GM19468 (cell line): Measurements from ENCODE around the gene TTC28.
"Not testable (repeated sequence)": the region's sequence is repeated elsewhere in the genome, so short reads cannot be mapped to it uniquely, and the experiment has no call there.

Experiments used
- ATAC-seq: cut with Tn5 transposase; IDR thresholded peaks from one replicate; pipeline ENCODE4 v1.9.1; 2021; ENCODE audit warnings: mild to moderate bottlenecking, moderate library complexity, moderate number of reproducible peaks; ENCODE audit not compliant: unreplicated experiment; ENCODE audit errors: extremely low read depth

TTC28 gene

DNA sequence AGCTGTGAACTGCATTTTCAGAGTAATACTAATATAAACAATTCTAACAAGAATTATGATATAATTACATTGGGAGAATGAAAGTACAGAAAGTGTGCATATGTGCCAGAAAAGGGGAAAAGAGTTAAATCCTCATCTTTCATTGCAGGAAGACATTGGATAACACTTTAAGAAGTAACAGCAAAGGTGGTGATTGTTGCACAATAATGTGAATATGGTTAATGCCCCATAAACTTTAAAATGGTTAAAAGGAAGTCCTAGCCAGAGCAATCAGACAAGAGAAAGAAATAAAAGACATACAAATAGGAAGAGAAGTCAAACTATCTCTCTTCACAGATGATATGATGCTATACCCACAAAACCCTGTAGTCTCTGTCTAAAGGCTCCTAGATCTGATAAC is 111.5 kb downstream of the TTC28 start:
- ATAC-seq = no peak

DNA sequence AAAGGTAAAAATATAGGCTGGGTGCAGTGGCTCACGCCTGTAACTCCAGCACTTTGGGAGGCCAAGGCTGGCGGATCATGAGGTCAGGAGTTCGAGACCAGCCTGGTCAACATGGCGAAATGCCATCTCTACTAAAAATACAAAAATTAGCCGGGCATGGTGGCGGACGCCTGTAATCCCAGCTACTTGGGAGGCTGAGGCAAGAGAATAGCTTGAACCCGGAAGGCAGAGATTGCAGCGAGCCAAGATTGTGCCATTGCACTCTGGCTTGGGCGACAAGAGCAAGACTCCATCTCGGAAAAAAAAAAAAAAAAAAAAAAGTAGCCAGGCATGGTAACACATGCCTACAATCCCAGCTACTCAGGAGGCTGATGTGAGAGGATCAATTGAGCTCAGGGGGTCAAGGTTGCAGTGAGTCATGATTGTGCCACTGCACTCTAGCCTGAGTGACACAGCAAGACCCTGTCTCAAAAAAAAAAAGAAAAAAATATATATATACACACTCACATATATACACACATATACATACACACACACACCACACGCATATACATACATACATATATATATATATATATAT is 112.6 kb downstream of the TTC28 start:
- not testable (repeated sequence) for ATAC-seq

GRCh38 chr22:28563636-28564035 is 116.0 kb downstream of the TTC28 start:
- ATAC-seq = no peak

GRCh38 chr22:28562324-28562723 is 117.3 kb downstream of the TTC28 start:
- no peak for ATAC-seq

- not testable (repeated sequence) for ATAC-seq
These were observed 118.9 kb downstream of the TTC28 start for GRCh38 chr22:28560743-28561101.

GRCh38 chr22:28560046-28560742 is 119.4 kb downstream of the TTC28 start:
- ATAC-seq = no peak

DNA sequence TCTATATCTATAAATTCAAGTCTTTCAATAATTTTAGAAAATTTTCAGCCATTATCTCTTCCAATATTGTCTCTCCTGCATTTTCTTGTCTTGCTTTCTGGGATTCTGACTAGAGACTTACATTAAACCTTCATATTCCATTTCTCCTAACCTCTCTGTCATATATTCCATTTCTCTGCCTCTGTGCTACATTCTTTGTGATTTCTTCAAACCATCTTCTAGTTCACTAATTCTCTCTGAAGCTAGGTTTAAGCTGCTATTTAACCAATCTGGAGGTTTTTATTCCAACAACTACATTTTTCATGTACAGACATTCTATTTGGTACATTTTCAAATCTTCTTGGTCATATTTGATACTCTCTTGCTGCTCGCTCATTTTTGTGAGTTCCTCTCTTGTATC is 122.5 kb downstream of the TTC28 start:
- ATAC-seq = no peak

GRCh38 chr22:28553108-28553866 is 126.4 kb downstream of the TTC28 start:
- not testable (repeated sequence) for ATAC-seq

GRCh38 chr22:28548406-28548805 is 131.2 kb downstream of the TTC28 start:
- no peak for ATAC-seq

- ATAC-seq = no peak
These were observed 132.4 kb downstream of the TTC28 start for GRCh38 chr22:28547132-28547842.

DNA sequence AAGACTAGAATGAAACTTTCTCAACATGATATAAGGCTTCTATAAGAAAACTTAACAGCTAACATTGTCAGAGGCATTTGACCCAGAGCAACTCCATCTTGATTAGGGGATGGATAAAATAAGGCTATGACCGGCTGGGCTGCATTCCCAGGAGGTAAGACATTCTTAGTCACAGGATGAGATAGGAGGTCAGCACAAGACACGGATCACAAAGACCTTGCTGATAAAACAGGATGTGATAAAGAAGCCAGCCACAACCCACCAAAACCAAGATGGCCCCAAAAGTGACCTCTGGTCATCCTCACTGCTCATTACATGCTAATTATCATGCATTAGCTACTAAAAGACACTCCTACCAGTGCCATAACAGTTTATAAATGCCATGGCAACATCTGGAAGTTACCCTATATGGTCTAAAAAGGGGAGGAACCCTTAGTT is 135.2 kb downstream of the TTC28 start:
- no peak for ATAC-seq

GRCh38 chr22:28542980-28543621 is 136.5 kb downstream of the TTC28 start:
- no peak for ATAC-seq

GRCh38 chr22:28541137-28541536 is 138.5 kb downstream of the TTC28 start:
- ATAC-seq = no peak

GRCh38 chr22:28538922-28539321 is 140.7 kb downstream of the TTC28 start:
- ATAC-seq = no peak

DNA sequence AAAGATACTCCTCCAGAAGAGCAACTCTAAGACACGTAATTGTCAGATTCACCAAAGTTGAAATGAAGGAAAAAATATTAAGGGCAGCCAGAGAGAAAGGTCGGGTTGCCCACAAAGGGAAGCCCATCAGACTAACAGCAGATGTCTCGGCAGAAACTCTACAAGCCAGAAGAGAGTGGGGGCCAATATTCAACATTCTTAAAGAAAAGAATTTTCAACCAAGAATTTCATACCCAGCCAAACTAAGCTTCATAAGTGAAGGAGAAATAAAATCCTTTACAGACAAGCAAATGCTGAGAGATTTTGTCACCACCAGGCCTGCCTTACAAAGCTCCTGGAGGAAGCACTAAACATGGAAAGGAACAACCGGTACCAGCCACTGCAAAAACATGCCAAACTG is 149.1 kb downstream of the TTC28 start:
- ATAC-seq = not testable (repeated sequence)

DNA sequence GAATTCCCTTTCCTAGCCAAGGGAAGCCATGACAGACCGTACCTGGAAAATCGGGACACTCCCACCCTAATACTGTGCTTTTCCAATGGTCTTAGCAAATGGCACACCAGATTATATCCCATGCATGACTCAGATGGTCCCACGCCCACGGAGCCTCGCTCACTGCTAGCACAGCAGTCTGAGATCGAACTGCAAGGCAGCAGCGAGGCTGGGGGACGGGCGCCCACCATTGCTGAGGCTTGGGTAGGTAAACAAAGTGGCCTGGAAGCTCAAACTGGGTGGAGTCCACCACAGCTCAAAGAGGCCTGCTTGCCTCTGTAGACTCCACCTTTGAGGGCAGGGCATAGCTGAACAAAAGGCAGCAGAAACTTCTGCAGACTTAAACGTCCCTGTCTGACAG is 150.5 kb downstream of the TTC28 start:
- ATAC-seq = not testable (repeated sequence)

DNA sequence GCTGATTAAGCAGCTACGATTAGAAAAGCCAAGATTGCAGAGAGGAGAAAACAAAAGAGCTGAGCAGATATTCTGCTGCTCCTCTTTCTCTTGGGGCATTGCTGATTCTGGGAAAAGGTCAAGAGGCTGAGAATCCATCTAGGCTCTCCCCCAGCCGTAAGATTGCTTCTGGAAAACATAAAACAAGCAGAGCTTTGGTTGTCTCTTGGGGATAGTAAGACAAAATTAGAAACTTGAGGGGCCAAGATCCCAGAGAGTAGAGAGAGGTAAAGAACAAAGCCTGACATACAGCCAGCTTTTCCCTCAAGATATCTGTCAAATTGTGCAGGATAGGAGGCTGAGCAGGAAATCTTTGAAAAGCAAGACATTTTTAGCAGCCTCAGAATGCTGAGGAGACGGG is 158.2 kb downstream of the TTC28 start:
- ATAC-seq = no peak

DNA sequence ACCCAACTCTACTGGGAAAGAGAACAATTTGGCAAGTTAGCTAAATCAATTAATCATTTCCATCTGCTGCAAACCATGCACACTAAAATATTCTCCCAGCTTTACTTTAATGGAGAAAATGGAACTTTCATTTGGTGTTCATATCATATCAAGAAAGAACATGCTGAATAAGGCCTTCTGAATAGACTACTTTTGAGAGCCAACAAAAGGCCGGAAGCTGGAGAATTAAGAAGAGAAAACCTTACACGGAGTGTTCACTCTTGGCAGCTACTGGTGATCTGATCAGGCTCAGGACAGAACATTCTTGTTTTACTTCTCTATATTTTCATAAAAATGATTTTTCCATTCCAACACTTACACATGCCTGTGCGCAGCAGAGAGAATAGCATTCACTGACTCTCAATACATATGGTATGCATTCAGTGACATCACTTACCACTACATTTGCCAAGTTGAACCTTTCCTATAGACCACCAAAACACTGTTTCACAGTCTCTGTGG is 165.3 kb downstream of the TTC28 start:
- no peak for ATAC-seq

DNA sequence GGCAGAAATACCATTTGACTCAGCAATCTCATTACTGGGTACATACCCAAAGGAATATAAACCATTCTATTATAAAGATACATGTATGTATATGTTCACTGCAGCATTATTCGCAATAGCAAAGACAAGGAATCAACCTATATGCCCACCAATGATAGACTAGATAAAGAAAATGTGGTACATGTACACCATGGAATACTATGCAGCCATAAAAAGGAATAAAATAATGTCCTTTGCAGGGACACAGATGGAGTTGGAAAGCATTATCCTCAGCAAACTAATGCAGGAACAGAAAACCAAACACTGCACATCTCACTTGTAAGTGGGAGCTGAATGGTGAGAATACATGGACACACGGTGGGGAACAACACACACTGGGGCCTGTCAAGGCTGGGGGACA is 167.3 kb downstream of the TTC28 start:
- ATAC-seq = not testable (repeated sequence)

GRCh38 chr22:28507896-28508295 is 171.7 kb downstream of the TTC28 start:
- ATAC-seq = no peak
